Hematopoietic multipotent progenitor cell treated with erythropoietin and hydrocortisone succinate and interleukin-3 and kit ligand, for 4 days (in vitro differentiated cells): Measurements from ENCODE around the gene WNT9B.
A peak's percentile ranks its signal among the peaks of the same experiment; 100 is the strongest.
"Not testable (repeated sequence)": the region's sequence is repeated elsewhere in the genome, so short reads cannot be mapped to it uniquely, and the experiment has no call there.

Experiments
- DNase-seq: peaks from one replicate; pipeline ENCODE4 v3.0.0-alpha.2; 2015

WNT9B gene

GRCh38 chr17:46822388-46822921 lies 28.9 kb upstream of the WNT9B start:
- peak; percentile 49 for DNase-seq

DNA sequence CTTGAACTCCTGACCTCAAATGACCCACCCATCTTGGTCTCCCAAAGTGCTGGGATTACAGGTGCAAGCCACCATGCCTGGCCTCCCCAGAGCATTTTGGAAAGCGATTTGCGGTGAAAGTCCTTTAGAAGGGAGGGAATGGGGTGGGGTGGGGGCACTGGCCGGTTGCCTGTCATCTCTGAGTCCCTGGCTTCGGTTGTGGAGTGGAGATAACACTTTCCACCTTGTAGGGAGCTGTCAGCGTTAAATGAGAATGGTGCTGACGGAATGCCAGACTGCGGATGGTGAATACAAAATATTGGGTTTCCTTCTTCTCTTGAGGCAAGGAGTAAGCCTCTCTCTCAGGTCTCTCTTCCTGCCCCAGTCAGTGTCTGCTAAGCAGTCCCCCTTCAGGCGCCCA lies 27.7 kb upstream of the WNT9B start:
- DNase-seq, result no peak

DNA sequence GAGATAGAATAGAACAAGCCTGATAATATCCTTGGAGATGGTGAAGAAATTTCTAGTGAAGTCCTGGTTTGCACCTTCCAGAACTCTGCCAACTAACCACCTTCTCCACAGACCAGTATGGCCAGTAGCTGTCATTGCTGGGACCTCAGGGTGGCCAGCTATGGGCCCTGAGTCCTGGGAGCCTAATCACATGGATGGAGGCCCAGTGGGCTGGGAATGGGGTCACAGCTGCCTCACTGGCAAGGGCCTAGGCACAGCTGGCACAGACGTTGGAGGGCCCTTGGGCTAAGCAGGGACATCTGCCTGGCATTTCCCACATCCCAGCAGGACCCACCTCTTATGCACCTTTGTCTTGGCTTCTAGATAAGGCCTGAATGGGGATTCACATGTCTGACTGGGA lies 25.3 kb upstream of the WNT9B start:
- DNase-seq, result no peak

- DNase-seq, result no peak
Measured at GRCh38 chr17:46827274-46827673, 24.1 kb upstream of the WNT9B start.

GRCh38 chr17:46831573-46832330 lies 19.6 kb upstream of the WNT9B start:
- no peak for DNase-seq

- DNase-seq, result no peak
Measured at GRCh38 chr17:46832331-46832821, 19.0 kb upstream of the WNT9B start.

DNA sequence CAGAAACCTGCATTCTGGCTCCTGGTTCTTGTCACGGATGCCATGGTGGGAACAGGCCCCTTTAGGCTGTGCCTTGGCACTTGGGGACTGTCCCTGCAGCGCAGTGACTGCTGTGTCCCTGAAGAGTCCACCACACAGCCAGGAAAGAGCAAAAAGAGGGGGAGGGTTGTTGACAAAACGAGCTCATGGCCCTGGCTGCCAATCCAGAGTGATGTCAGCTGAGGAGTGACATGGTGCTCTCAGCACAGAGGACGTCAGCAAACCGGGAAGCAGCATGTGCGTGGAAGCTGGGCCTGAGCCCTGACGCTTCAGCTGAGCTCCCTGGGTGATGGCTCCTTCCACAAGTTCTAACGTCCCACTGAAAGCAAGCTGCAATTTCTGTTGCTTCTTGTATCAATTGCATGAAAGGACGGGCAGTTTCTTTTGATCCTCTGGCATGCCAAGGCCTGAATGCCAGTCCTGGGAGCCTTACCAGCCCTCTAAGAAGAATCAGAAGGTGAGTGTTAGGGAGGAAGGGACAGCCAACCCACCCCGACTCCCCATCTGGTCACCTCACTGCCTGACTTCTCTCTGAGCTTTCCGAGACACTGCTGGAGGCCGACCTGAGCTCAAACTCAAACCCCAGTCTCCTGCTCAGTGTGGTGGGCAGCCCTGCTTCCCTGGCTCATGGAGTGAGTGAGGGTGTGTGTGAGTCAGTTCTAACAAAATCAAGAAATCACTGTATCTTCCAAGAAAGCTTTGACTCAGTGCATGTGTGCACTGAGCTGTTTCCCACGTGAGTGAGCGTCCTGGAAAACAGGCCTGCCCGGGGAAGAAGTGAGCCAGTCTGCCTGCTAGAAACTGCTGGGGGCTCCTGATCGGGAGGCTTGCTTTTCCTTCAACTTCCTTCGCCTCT lies 18.2 kb upstream of the WNT9B start:
- no peak for DNase-seq

DNA sequence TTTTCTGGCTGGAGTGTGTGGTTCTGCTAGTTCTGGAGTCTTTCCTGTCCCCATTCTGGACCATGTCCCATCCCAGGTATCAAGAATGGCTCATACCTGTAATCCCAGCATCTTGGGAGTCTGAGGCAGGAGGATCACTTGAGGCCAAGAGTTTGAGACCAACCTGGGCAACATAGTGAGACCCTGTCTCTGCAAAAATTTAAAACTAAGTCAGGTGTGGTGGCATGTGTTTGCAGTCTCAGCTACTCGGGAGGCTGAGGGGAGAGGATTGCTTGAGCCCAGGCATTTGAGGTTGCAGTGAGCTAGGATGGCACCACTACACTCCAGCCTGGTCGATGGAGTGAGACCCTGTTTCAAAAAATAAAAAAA lies 17.6 kb upstream of the WNT9B start:
- no peak for DNase-seq

GRCh38 chr17:46834846-46835245 lies 16.5 kb upstream of the WNT9B start:
- DNase-seq, result no peak

DNA sequence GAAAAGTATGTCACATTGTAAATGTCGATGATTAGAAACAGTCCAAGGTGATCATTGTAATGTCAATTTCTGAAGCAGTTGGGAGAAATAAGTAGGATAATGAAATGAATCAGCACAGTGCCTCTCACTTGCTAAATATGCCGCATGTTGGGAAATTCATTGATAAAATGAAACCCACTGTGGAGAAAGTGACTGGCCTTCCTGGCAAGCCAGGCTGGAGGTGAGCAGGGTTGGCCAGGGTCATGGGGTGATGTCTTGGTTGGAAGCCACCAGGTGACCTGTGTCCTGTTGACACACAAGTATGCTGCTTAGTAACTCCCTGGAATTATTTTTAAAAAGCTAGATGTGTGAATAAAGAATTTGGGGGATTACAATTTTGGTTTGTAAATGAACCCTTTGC lies 14.9 kb upstream of the WNT9B start:
- DNase-seq, result no peak

GRCh38 chr17:46837521-46837920 lies 13.9 kb upstream of the WNT9B start:
- no peak for DNase-seq

- DNase-seq, result no peak
Measured at GRCh38 chr17:46839211-46839610, 12.2 kb upstream of the WNT9B start.

- not testable (repeated sequence) for DNase-seq
Measured at GRCh38 chr17:46840596-46840995, 10.8 kb upstream of the WNT9B start.

GRCh38 chr17:46841561-46842379 lies 9.6 kb upstream of the WNT9B start:
- peak; percentile 38 for DNase-seq

GRCh38 chr17:46842835-46843234 lies 8.5 kb upstream of the WNT9B start:
- peak; percentile 26 for DNase-seq

DNA sequence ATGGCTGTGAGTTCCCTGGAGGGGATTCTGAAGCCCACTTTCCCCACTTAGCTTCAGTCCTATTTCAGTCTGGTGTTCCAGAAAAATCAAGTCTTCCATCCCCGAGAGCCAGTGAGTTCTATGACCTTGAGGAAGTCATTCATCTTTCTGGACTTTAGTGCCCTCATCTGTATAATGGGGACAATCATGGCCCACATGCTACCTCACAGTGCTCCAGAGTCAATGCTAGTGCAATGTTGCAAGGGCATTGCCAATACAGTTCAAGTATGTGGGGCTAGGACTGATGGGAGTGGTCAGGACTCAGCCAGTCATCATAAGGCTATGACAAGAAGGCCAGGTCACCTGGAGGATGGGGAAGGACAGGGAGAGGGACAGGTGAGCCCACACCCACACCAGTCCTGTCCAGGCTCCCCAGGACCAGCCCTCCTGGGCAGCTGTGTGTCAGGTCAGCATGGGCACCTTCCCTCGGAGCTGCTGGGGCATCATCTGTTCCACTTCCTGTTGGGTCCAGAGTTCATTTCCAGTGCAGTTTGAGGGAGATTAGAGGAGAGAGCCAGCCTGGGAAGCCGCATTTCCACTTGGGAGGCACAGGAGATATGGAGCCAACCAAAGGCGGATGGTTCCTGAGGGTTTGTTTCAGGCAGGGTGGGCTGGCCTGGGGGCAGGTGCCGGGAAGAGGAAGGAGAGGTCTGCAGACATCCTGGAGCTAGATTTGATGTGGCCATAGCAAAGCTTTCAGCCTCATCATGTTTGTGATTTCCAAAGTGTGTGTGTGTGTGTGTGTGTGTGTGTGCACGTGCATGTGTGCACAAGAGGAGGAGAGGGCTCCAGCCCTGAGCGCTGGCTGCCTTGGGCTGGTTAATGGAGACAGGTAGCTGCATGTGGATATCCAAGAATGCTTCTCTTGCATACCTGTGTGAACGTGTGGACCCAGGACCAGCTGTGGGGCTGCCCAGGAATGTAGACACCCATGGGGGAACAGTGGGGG lies 3.9 kb upstream of the WNT9B start:
- DNase-seq, result no peak

DNA sequence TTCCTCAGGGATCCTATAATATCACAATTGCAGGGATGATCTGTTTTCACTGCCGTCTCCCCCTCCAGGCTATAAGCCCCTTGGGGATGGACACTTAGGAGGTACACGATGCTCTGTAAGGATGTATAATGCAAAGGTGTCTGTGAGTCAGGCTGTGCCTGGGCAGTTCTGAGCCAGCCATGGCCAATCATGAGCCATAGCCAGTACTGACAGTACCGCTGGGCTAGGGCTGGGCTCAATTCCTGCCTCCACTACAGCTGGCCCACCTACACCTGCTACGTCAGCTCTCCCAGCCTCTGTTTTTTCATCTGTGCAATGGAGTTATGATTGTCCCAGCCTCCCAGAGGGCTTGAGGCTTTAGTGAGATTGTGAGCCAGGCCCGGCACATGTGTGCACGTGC lies 2.8 kb upstream of the WNT9B start:
- no peak for DNase-seq

- no peak for DNase-seq
Measured at GRCh38 chr17:46850688-46851028, 725 bp upstream of the WNT9B start.

DNA sequence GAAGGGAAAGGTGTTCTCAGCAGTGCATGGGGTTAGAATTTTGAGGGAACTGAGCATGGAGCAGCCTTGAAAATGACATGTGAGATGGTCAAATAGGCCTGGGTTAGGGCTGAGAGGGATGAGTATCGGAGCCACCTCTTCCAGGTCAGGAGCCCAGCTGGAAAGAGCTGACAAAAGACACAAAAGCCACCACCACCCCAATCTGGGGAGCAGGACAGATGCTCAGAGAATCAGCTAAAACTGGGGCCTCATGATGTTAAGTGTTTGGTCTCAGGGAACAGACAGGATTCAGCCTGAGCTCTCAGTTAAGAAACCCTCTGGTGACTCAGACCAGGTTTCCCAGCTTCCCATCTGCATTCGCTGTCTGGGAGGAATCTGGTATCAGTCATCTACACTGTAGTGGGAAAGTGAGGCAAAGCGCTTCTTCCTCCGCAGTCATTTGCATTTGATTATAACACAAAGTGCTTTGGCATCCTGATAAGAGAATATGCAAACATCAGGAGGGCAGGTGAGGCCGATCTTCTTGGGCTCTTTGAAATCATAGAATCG lies 2.6 kb downstream of the WNT9B start:
- no peak for DNase-seq

GRCh38 chr17:46854515-46854914 lies 3.1 kb downstream of the WNT9B start:
- no peak for DNase-seq

- no peak for DNase-seq
Measured at GRCh38 chr17:46854948-46855347, 3.6 kb downstream of the WNT9B start.
